ENCODE measurements around the gene SERPINA1. TPM values are rescaled to one million over a fixed set of nuclear protein-coding genes. Genes with fewer than 3 reads are reported as not detected.

SERPINA1 gene
- total RNA-seq, 1 experiment from 2014 or later, result not detected

DNA sequence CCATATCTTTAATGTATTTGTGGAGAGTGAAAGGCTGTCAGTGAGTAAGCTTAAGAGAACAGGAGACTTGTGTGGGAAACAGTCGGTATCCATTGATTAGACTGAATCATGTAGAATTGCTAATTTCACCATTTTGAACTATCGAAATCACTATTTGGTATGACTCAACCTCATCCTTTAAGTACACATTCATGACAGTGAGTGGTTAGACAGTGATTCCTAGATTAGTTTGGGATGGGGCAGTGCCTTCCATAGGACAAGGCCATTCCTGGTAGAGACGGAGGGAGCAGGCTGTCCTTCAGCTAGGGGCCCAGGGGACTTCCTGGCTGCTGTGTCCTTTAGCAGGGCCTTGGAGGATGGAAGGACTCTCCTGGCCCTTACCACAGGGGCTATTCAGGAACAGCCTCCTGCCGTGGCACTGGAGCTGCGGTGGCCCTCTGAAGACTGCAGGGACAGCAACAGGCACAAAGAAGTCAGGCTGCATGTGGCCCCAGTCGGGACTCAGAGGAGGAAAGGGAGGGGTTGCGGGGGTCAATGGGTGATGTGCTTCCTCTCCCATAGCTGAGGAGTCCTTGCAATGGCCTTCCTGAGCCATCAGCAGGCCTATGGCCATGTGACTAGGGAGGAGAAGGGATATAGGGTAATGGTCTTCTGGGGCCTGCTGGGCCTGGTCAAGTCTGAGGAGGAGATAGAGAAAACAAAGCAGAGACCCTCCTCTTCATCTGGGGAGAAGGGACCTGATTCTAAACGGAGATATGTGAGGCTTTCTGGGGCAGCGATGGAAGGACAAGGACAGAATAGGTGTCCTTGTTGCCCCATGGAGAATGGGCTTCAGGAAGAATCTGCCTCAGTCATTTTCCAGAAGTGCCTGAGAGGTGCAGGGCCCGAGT is 11.2 kb downstream of the SERPINA1 start:
- Histone ChIP-seq H3K27ac (ENCODE audit: low read depth, low read length, poor library complexity, severe bottlenecking) (no peak overlapping the region), H3K9me3 (ENCODE audit: low read depth, low read length, poor library complexity, severe bottlenecking) (no peaks in the 10 kb centered on the region), H3K4me3 (ENCODE audit: low read depth, low read length, poor library complexity, severe bottlenecking) (no peak overlapping the region), H3K36me3 (ENCODE audit: insufficient read depth, low read length, poor library complexity, severe bottlenecking) (no peaks in the 10 kb centered on the region), H3K4me1 (ENCODE audit: insufficient read depth, low read length, poor library complexity, severe bottlenecking) (no peaks in the 10 kb centered on the region), H3K27me3 (replicated peaks; ENCODE audit: insufficient read depth, low read depth, low read length, poor library complexity) (no peaks in the 10 kb centered on the region)
- TF ChIP-seq CTCF (conservative IDR thresholded peaks at IDR 0.05; ENCODE audit: low read depth, low read length) (no peak), EZH2 (IDR thresholded peaks at IDR 0.05; ENCODE audit: borderline replicate concordance, low read depth, low read length, poor library complexity, severe bottlenecking) (no peak)
- ChIA-PET CTCF (no interaction called here), POLR2A (ENCODE audit: low non-redundant PET) (no interaction called here)
- DNase-seq (ENCODE audit: low spot score), result no peak
- intact Hi-C loops (cut with micrococcal nuclease; ENCODE audit: unreplicated experiment), result no loop called here
- BruUV-seq (replicated peaks), result no TSS peak

DNA sequence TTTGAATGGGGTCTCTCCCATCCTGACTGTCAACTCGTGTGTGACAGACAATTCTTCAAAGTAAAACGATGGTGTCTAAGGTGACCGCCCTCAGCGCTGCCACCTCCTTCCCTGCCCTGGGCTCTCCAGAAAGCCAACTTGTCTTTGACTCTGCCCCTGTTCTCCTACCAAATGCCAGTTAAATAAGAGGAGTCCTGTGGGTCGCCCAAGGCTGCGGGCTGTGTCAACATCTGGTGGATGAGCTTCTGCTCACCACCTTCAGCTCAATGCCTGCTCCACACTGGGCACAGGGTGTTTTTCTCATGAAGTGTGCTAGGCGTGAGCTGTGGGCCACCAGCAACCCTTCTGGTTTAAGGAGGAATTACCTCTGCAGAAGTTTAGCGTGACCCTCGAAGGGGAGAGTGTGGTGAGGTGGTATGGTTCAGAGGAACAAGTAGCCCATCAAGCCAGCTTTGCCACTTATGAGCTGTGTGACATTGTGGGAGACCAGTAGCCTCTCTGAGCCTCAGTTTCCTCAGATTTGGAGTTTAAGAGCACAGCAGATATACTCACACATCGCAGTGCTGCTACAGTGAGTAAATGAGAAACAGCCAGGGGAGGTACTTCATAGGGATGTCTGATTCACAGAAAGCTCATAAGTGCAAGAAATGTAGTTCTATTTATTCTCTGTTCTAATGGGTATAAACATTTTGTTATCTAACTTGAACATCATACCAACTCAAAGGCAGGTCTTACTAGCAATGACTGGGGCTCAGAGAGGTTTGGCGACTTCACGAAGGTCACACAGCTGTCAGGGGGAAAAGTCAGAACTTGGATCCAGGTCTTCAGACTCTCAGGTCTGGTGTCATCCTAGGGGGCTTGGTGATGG is 12.1 kb downstream of the SERPINA1 start:
- ChIA-PET CTCF (no interaction called here), POLR2A (ENCODE audit: low non-redundant PET) (no interaction called here)
- Histone ChIP-seq H3K4me1 (ENCODE audit: insufficient read depth, low read length, poor library complexity, severe bottlenecking) (no peaks in the 10 kb centered on the region), H3K36me3 (ENCODE audit: insufficient read depth, low read length, poor library complexity, severe bottlenecking) (no peaks in the 10 kb centered on the region), H3K4me3 (ENCODE audit: low read depth, low read length, poor library complexity, severe bottlenecking) (no peak overlapping the region), H3K27ac (ENCODE audit: low read depth, low read length, poor library complexity, severe bottlenecking) (no peak overlapping the region), H3K9me3 (ENCODE audit: low read depth, low read length, poor library complexity, severe bottlenecking) (no peaks in the 10 kb centered on the region), H3K27me3 (replicated peaks; ENCODE audit: insufficient read depth, low read depth, low read length, poor library complexity) (no peaks in the 10 kb centered on the region)
- no peak for DNase-seq (ENCODE audit: low spot score)
- TF ChIP-seq CTCF (conservative IDR thresholded peaks at IDR 0.05; ENCODE audit: low read depth, low read length) (no peak), EZH2 (IDR thresholded peaks at IDR 0.05; ENCODE audit: borderline replicate concordance, low read depth, low read length, poor library complexity, severe bottlenecking) (no peak)
- BruUV-seq (replicated peaks), result no TSS peak
- intact Hi-C loops (cut with micrococcal nuclease; ENCODE audit: unreplicated experiment), result no loop called here

DNA sequence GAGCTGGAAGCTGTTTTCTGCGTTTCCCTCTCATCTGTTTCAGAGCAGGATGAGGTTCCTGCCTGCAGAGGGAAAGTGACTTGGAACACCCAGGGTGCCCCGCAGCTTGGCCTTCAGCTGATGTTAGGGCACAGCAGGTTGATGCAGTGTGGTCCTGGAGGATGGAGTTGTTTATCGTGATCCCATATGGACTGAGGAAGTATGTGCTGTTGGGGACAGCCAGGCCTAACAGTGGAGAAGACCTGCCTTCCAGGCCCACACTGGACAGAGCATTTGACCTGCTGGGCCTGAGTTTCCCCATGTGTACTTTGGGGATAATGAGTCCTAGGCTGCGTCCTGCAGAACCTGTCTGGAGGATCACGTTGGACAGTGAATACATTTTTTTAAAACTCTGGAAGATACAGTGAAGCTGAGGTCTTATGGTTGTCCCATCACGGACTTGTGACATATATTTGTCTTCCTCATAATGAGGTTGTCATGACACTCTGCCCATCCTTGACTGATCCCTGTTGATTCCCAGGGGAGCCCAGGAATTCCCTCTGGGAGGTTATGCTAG is 12.8 kb downstream of the SERPINA1 start:
- H3K4me1 ChIP-seq (ENCODE audit: insufficient read depth, low read length, poor library complexity, severe bottlenecking), result no peaks in the 10 kb centered on the region
- H3K4me3 ChIP-seq (ENCODE audit: low read depth, low read length, poor library complexity, severe bottlenecking), result no peak overlapping the region
- TF ChIP-seq EZH2 (IDR thresholded peaks at IDR 0.05; ENCODE audit: borderline replicate concordance, low read depth, low read length, poor library complexity, severe bottlenecking) (no peak), CTCF (conservative IDR thresholded peaks at IDR 0.05; ENCODE audit: low read depth, low read length) (no peak)
- CTCF ChIA-PET, result no interaction called here
- H3K9me3 ChIP-seq (ENCODE audit: low read depth, low read length, poor library complexity, severe bottlenecking), result no peaks in the 10 kb centered on the region
- no peaks in the 10 kb centered on the region for H3K27me3 ChIP-seq (replicated peaks; ENCODE audit: insufficient read depth, low read depth, low read length, poor library complexity)
- intact Hi-C loops (cut with micrococcal nuclease; ENCODE audit: unreplicated experiment), result no loop called here
- no peaks in the 10 kb centered on the region for H3K36me3 ChIP-seq (ENCODE audit: insufficient read depth, low read length, poor library complexity, severe bottlenecking)
- no peak for DNase-seq (ENCODE audit: low spot score)
- H3K27ac ChIP-seq (ENCODE audit: low read depth, low read length, poor library complexity, severe bottlenecking), result no peak overlapping the region
- no TSS peak for BruUV-seq (replicated peaks)
- POLR2A ChIA-PET (ENCODE audit: low non-redundant PET), result no interaction called here
